Measurements from ENCODE around the gene ARSA.
"Not testable (repeated sequence)": the region's sequence is repeated elsewhere in the genome, so short reads cannot be mapped to it uniquely, and the experiment has no call there.

Gene ARSA

GRCh38 chr22:50627642-50628542 is at the start of gene ARSA:
ARSA (minus strand) TSS chr22:50628152; CDS start chr22:50627779, 373 bp downstream.
- DNase-seq (ENCODE audit: low read depth, low spot score) = peak; percentile 47

GRCh38 chr22:50676661-50677492 is 48.9 kb upstream of the ARSA start:
- DNase-seq (ENCODE audit: low read depth, low spot score) = no peak

GRCh38 chr22:50676180-50676636 is 48.3 kb upstream of the ARSA start:
- no peak for DNase-seq (ENCODE audit: low read depth, low spot score)

GRCh38 chr22:50675553-50676179 is 47.7 kb upstream of the ARSA start:
- DNase-seq (ENCODE audit: low read depth, low spot score) = no peak

- DNase-seq (ENCODE audit: low read depth, low spot score) = no peak
Measured at GRCh38 chr22:50674606-50675552, 46.9 kb upstream of the ARSA start.

- DNase-seq (ENCODE audit: low read depth, low spot score) = no peak
Measured at GRCh38 chr22:50674130-50674500, 46.2 kb upstream of the ARSA start.

GRCh38 chr22:50673231-50674129 is 45.5 kb upstream of the ARSA start:
- DNase-seq (ENCODE audit: low read depth, low spot score) = no peak

GRCh38 chr22:50672471-50673230 is 44.7 kb upstream of the ARSA start, which contains the start of gene SHANK3:
SHANK3 (plus strand) TSS chr22:50672823.
- DNase-seq (ENCODE audit: low read depth, low spot score) = no peak

- no peak for DNase-seq (ENCODE audit: low read depth, low spot score)
Measured at GRCh38 chr22:50672041-50672440, 44.1 kb upstream of the ARSA start.

GRCh38 chr22:50671641-50672040 is 43.7 kb upstream of the ARSA start:
- no peak for DNase-seq (ENCODE audit: low read depth, low spot score)

- DNase-seq (ENCODE audit: low read depth, low spot score) = no peak
Measured at GRCh38 chr22:50670914-50671538, 43.1 kb upstream of the ARSA start.

- no peak for DNase-seq (ENCODE audit: low read depth, low spot score)
Measured at GRCh38 chr22:50670513-50670912, 42.6 kb upstream of the ARSA start.

- no peak for DNase-seq (ENCODE audit: low read depth, low spot score)
Measured at GRCh38 chr22:50665738-50666137, 37.8 kb upstream of the ARSA start.

- no peak for DNase-seq (ENCODE audit: low read depth, low spot score)
Measured at GRCh38 chr22:50665212-50665611, 37.3 kb upstream of the ARSA start.

- DNase-seq (ENCODE audit: low read depth, low spot score) = no peak
Measured at GRCh38 chr22:50660306-50660705, 32.4 kb upstream of the ARSA start.

GRCh38 chr22:50659711-50660110 is 31.8 kb upstream of the ARSA start:
- DNase-seq (ENCODE audit: low read depth, low spot score) = not testable (repeated sequence)

GRCh38 chr22:50657925-50658324 is 30.0 kb upstream of the ARSA start:
- no peak for DNase-seq (ENCODE audit: low read depth, low spot score)

All from activated CD4-positive, CD25-positive, alpha-beta regulatory T cell treated with anti-CD3 and anti-CD28 coated beads, Interleukin-2, amount 50 U/mL, for 16 hours (primary cell).